ENCODE results near the gene ZNF836.

The ZNF836 gene

GRCh38 chr19:52188822-52189734, 17.7 kb upstream of the ZNF836 start:
- peak; percentile 76 for DNase-seq

DNA sequence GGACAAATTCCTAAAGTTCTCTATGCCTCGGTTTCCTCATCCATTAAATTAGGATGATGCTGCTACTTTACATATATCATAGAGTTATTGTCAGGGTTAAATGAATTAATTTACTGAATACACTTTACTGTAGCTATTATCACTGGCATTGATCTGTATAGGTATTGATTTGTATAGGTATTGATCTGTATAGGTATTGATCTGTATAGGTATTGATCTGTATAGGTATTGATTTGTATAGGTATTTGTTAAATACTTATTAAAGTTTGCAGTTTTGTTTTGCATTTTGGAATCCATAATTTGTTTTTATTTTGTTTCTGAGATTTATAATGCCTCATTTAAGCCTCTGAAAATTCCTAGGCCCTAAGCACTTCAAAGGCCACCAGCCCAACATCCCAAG, 16.0 kb upstream of the ZNF836 start:
- DNase-seq, result no peak

GRCh38 chr19:52176574-52176973, 5.2 kb upstream of the ZNF836 start:
- no peak for DNase-seq

- no peak for DNase-seq
Observed at GRCh38 chr19:52172347-52172746, 926 bp upstream of the ZNF836 start.

DNA sequence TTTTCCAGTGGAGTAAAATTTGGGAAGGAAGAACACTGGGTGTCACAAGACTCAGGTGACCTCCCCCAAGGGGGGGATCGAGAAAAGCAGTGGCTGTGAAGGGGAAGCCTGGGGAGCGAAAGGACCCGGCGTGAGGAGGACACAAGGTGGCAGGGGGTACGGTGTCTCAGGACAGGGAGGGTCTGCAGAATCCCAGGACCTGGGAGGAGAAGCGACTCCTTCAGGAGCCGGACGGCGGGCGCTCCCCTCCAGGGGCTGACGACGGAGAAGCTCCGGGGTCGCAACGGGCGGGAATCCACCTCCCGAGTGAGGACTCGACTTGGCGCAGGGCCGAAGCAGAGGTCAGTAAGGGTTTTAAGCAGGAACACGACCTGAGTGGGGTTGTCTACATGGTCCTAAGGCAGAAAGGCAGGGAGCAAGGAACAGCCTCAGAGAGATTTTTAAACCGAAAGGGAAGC, 529 bp downstream of the ZNF836 start:
- DNase-seq, result no peak

DNA sequence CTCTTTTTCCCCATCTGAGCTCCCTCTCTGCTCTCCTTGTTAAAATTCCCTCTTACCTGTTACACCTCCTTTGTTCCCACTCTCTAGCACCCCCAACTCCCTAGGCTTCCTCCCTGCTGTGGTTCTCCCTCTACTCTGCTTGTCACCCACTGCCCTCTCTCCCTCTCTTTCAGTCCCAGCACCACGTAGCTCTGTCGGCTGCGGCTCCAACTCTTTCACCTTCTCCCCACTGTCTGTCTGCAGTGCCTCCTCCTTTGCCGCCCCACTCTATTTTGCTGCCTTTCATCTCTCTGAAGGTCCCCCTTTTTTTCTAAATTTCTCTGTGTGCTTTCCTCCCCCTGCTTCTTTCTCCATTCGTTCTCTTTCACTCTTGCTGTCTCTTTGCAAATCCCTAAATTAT, 1.1 kb downstream of the ZNF836 start:
- no peak for DNase-seq

GRCh38 chr19:52155596-52156359, 15.6 kb downstream of the ZNF836 start:
- DNase-seq, result no peak

- no peak for DNase-seq
Observed at GRCh38 chr19:52148256-52148655, 23.2 kb downstream of the ZNF836 start.

DNA sequence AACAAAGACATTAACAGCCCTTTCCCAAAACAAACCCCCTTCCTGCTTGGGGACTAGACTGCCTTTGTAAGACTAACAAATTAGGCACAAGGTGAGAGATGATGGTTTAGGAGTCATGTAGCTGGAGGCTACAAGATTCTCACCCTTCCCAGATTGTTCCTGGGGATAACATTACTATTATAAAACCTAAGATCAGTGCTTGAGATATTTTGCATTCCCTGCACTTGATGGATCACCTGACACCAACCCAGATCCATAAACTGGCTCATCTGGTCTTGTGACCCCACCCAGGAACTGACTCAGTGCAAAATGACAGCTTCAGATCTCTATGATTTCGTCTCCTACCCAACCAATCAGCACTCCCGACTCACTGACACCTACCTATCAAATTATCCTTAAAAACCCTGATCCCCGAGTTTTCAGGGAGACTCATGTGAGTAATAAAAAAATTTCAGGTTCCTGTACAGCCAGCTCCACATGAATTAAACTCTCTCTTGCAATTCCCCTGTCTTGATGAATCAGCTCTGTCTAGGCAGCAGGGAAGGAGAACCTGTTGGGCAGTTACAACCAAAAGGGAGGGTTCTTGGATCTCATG, 29.3 kb downstream of the ZNF836 start:
- DNase-seq, result no peak

GRCh38 chr19:52141203-52141602, 30.2 kb downstream of the ZNF836 start:
- no peak for DNase-seq

- DNase-seq, result no peak
Observed at GRCh38 chr19:52140032-52140710, 31.2 kb downstream of the ZNF836 start.

GRCh38 chr19:52139252-52140031, 32.0 kb downstream of the ZNF836 start, which contains the start of gene ZNF616:
Gene ZNF616, minus strand, starts transcription at chr19:52139938. Its CDS starts 9,426 bp downstream, at chr19:52130512.
- peak; percentile 84 for DNase-seq

DNA sequence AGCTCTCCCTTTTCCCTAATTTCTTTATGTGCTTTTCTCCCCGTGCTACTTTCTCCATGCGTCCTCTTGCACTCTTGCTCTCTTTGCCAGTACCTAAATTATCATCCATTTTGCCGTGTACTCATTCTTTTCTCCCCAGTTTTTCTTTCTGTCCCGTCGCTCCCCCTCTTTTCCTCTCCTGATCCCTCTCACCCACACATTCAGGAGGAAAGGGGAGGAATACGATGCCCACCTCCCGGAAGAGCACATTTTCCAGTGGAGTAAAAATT, 32.5 kb downstream of the ZNF836 start:
- no peak for DNase-seq

GRCh38 chr19:52138278-52138982, 33.0 kb downstream of the ZNF836 start:
- DNase-seq, result peak; percentile 53

DNA sequence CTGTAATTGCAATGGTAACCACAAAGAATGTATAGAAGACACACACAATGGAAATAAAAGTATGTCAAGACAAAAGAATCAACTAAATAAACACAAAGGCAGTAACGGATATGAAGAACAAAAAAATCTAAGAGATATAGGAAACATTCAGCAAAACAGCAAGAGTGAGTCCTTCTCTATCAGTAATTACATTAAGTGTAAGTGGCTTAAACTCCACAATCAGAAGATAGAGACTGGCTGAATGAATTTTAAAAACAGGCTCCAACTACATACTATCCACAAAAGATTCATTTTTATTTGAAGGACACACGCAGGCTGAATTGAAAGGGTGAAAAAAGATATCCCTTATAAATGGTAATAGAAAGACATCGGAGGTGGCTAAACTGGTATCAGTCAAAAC, 51.1 kb downstream of the ZNF836 start:
- DNase-seq, result no peak

DNA sequence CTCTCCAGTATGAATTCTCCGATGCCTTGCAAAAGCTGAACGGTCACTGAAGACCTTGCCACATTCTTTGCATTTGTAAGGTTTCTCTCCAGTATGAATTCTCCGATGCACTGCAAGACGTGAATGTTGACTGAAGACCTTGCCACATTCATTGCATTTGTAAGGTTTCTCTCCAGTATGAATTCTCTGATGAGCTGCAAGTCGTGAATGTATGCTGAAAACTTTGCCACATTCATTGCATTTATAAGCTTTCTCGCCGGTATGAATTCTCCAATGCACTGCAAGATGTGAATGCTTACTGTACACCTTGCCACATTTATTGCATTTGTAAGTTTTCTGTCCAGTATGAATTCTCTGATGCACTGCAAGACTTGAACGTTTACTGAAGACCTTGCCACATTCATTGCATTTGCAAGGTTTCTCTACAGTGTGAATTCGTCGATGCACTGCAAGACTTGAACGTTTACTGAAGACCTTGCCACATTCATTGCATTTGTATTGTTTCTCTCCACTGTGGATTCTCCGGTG, 55.8 kb downstream of the ZNF836 start:
- no peak for DNase-seq

- DNase-seq, result no peak
Observed at GRCh38 chr19:52114691-52115090, 56.7 kb downstream of the ZNF836 start.

DNA sequence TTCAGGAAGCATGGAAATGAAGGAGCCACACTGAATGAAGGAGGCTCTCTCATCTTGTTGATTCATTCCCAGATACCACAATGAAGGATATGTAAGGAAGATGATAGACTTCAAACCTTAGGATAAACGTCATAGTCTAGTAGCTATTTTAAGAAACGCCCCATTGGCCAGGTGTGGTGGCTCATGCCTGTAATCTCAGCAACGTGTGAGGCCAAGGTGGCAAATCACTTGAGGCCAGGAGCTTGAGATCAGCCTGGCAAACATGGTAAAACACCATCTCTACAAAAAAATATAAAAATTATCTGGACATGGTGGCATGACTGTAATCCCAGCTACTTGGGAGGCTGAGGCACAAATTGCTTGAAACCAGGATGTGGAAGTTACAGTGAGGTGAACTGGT, 58.8 kb downstream of the ZNF836 start:
- no peak for DNase-seq

- DNase-seq, result no peak
Observed at GRCh38 chr19:52110780-52111179, 60.6 kb downstream of the ZNF836 start.
